HG02970 (cell line): ENCODE data around the gene ZNF132.
A peak's percentile ranks its signal among the peaks of the same experiment; 100 is the strongest.
"Not testable (repeated sequence)": the region's sequence is repeated elsewhere in the genome, so short reads cannot be mapped to it uniquely, and the experiment has no call there.

Experiments used
- ATAC-seq: cut with Tn5 transposase; IDR thresholded peaks from one replicate; pipeline ENCODE4 v1.9.1; 2021; ENCODE audit warnings: mild to moderate bottlenecking, moderate library complexity, moderate number of reproducible peaks; ENCODE audit not compliant: unreplicated experiment, low FRiP score

Gene ZNF132

DNA sequence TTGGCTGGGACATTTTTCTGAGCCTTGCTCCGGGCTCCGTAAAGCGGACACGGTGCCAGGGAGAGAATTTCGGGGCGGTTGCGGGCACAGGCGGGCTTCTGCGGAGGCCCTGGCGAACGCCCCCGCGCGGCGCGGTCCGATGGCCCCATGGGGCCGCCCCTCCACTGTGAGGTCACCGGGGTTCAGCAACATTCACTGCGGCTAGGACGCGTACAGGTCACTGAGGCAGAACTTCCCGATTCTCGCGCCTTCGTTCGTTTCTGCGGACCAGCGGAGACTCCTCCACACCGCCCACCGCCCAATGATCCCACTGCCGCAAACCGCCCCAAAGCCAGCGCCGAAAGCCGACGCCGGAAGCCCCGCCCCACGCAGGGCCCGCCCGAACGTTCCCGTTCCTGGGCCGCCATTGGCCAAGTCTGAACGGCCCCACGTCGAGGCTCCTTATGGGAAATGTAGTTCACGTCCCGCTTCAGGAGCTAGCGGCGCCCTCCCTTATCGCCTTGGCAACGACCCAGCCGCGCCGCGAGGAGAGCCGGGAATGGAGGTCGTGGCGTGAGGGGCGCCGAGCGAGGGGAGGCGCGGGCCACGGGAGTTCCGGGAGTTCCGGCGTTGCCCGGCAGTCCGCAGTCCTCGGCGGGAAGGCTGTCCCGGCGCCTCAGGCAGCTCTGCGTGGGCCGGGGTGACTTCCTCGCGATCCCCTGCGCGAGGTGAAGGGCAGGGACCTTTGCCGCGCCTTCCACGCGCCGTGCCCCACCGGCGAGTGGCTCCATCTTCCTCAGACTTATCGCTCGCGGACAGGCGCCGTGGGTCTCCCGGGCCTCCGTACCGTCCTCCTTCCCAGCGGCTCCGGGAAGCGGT, 31.6 kb downstream of the ZNF132 start, which contains the start of gene ZNF584:
ZNF584 (plus strand) TSS at position 498 of the 858 bp plus-strand sequence. CDS start 499 bp downstream, outside the sequence.
- peak; percentile 93 for ATAC-seq

DNA sequence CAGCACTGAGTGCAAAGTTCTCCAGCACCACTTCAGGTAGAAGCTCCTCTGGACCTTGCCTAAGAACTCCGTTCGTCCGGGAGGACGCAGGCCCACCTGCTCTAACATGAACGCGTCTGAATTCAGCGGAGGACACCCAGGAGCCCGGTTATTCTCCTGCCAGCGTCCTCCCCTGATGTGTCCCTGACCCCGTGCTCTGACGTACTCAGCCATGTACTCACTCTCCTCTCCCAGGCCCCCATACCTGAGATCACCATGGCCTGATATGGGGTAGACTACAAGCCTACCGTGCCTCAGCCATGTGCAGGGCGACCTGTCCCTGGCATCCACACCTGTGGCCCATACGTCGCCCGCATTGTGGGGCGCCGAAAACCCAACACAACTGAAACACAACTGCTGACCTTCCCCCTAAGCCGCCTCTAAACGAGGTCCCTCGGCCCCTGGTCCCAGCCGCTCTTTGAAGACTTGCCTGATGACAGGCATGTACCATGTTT, 32.2 kb downstream of the ZNF132 start:
- no peak for ATAC-seq

DNA sequence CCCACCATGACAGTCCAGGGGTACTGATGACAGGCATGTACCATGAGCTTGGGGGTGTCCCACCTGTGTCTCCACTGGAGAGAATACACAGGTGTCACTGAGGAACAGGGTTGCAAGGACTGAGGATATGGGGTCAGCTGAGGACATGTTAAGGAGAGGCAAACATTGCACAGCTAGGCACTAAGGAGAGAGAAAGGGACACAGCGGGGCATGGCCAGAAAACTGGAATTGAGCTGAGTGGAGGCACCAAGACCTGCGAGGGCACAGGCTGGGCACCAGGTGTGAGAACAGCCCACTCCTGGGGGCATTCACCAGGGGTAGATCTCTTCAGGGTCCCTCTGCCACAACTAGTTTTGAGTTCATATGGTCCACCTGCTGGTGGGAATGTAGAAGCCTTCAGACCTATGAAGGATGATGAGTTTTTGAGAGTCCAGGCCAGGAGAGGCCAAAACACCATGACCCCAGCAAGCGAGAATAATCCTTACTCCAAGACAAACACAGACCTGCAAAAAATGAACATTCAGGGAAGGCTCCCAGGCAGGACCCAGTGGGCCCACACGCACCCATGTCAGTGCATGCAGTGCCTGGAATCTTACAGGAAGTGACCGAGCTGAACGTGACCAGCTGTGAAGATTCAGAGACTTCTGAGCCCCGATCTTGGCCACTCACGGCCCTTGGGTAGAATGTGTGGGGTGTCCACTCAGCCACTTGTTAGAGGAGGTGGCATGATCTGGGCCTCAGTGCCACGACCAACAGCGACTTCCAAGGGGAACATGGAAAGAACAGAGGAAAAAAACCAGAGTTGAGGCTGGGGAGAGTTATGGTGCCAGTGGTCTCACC, 32.9 kb downstream of the ZNF132 start:
- no peak for ATAC-seq

DNA sequence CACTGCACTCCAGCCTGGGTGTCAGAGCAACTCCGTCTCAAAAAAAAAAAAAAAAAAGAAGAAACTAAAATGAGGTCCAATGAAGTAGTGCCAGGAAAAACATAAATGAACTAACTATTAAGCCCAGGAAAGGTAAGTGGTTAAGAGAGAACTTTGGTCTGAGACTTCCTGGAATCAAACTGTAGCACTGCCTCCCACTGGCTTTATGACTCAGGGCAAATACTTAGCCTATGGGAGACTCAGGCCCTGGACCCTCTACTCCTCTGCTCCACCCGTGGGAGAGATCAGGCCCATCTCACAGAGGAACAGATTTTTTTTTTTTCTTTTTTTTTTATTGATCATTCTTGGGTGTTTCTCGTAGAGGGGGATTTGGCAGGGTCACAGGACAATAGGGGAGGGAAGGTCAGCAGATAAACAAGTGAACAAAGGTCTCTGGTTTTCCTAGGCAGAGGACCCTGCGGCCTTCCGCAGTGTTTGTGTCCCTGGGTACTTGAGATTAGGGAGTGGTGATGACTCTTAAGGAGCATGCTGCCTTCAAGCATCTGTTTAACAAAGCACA, 36.0 kb downstream of the ZNF132 start:
- ATAC-seq = not testable (repeated sequence)

DNA sequence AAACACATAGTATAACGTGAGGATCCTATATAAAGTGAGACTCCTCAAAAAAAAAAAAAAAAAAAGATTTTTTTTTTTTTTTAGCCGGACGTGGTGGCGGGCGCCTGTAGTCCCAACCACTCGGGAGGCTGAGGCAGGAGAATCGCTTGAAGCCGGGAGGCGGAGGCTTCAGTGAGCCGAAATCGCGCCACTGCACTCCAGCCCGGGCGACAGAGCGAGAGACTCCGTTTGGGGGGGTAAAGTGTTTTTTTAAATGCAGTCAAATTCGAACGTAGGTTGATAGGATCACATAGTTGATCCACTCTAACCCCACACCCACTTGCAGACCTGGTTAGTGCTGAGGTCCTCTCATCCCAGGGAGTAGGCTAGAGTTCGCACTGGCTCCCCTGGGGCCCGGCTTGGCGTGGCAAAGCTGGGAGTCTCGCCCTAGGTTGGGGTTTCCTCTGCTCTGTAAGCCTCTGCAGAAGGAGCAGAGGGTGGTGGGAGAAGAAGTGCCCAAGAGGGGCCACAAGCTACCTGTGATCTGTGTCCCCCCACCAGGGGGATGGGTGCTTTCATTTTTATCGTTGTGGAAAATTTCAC, 38.0 kb downstream of the ZNF132 start:
- no peak for ATAC-seq

DNA sequence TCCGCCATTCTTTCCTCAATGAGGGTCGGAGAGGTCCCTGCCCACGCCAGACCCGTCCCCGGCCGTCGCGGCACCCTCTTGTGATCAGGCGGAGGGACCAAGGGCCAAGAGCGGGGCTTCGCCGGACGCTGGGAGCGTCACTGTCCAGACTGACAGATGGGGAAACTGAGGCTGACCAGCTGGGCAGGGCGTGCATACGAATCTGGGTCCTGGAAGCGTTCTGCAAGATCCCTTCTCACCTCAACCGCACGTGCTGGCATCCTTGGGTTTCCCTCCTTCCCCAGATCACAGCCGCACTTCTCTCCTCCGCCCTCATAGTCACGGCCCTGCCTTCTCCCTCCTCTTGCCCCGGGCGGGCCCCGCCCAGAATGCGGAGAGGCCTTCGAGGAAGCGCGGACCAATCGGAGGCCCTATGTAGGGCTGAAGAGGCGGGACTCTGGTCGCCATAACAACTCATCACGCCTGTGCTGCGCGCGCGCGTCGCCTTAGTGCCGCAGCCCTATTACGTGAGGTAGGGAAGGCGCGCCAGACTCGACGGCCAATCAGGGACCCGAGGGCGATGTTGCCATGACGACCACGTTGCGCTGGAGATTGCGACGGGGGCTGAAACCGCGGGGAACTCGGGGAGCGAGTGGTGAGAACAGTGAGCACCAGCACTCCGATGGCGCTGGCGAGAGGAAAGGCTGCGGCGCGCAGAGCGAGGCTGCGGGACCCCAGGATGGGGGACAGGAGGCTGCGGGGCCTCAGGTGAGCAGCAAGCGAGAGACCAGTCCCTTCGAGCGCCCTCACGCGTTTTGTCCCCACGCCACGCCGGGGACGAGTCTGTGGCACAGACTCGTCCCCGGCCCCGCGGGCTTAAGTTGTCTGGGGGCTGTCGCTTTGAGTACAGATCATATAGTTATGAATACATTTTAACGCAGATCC, 38.8 kb downstream of the ZNF132 start:
- ATAC-seq = peak; percentile 98

DNA sequence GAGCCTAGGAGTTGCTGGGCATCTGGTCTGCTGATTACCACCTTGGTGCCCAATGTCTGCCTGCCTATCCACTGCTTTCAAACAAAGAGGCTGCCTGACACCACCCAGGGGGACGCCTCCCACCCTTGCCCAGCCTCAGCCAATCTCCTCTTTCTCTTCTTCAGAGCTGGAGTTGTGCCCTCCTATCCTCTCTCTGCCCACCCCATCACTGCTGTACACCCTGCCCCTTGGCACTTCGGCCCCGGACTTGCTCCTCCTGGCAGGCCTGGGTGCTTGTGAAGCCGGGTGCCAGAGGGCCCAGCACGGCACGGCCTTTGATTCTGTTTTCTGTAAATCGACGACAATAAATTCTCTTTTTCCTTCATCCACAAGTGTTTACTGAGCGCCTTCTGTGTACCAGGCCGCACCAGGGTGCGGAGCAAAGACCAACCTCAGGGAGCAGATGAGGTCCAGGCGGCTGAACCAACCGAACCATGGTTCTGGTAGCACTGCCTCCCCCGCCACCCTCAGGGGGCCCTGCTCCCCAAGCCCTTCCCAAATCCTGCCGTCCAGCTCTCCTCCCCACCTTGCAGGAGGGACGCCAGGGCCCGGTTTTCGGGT, 39.5 kb downstream of the ZNF132 start:
- ATAC-seq = no peak

DNA sequence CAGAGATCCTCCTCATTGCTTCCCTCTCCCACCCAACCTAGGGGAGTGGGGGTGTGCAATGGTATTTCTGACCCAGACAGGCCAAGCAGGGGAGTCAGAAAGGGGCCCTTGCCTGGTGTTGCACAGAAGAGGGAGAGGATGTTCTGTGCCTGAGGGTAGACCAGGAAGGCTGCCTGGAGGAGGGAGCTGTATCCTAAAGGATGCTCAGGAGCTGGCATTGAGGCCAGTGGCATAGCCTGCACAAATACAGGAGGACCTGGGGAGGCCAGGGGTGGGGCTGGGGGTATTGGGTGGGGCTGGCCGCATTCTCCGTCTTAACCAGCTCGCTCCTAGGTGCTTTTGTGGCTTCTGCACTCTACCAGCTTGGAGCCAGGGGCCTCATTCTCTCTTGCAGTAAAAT, 40.0 kb downstream of the ZNF132 start:
- no peak for ATAC-seq

DNA sequence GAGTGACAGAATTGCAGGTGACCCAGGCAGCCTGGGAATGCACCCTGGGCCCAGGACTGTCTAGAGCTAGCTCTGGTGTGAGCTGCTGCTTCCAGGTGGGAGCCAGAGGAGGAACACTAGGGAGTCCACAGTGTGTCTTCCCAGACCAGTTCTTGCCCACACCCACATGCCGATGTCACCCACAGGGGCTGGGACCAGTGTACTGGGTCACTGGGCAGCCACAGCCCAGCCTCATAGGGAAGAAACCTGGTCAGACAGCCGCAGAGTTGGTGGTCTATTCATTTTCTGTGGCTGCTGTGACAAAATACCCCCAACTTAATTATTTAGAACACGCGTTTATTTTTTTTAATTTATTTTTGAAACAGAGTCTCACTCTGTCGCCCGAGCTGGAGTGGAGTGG, 41.4 kb downstream of the ZNF132 start:
- ATAC-seq = no peak

DNA sequence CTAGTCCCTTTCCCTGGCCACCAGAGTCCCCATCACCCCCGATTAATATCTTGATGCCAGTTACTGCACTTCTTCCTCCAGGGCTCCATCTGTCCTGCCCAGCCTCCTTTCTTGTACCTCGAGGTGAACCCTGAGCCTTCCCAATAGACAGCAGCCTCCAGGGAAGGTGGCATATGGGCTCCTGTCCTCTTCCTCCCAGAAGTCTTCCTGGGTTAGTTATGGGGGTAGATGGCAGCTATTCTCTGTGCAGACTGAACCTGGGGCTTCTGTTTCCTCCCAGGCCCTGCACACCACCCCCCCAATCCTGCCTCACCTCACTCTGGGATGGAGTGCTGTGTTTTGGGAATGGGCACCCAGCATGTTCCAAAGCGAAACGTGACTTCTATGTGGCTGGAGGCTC, 41.9 kb downstream of the ZNF132 start:
- no peak for ATAC-seq

DNA sequence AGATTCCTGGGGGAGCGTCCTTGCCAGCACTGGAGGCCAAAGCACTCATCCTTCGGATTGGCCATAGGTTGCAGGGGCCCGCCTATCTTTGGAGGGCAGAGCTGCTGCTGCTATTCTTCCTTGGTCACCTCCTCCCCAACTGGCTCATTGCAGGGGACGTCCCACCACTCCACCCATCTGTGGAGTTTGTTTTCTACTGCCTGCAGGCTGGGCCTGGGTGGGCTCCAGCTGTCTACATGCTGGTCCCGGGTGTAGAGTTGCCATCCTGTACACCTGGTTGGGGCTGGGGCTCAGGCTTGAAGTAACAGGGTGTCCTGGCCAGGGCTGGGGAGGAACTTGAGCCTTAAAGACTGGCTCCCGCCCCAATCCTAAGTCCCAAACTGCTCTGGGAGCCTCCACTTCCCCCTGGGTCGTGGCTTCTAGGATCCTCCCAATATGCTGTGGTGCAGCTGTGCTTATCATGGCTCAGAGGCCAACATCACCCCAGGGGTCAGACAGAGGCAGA, 42.4 kb downstream of the ZNF132 start:
- no peak for ATAC-seq

DNA sequence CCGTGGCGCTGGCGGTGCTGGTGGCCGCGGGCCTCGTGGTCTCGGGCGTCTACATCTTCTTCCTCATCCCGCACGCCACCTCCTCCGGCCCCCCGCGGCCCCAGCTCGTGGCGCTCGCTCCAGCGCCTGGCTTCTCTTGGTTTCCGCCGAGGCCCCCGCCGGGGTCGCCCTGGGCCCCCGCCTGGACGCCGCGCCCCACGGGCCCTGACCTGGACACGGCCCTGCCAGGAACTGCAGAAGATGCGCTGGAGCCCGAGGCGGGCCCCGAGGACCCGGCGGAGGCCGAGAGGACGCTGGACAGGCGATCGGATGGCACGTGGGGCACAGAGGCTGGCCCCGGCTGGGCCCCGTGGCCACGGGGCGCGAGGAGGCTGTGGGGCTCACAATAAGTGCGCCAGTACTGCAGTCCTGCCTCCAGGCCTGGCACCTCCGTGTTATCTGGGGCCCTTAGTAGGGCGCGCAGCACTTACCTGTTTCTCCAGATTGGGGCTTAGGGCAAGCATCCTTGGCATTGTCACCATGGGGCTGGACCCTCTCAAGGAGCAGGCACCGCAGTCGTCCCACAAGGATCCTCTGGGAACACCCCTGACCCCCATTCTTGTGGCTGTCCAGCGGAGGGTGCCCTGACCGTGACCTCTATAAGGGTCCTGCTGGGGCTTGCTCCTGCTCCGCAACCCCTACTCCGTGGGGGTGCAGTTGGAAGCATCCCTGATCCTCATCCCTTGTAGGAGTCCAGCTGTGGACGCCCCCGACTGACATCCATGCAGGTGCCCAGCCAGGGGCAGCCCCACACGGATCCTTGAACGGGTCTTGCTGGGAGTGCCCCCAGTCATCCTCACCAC, 43.0 kb downstream of the ZNF132 start:
- ATAC-seq = no peak

DNA sequence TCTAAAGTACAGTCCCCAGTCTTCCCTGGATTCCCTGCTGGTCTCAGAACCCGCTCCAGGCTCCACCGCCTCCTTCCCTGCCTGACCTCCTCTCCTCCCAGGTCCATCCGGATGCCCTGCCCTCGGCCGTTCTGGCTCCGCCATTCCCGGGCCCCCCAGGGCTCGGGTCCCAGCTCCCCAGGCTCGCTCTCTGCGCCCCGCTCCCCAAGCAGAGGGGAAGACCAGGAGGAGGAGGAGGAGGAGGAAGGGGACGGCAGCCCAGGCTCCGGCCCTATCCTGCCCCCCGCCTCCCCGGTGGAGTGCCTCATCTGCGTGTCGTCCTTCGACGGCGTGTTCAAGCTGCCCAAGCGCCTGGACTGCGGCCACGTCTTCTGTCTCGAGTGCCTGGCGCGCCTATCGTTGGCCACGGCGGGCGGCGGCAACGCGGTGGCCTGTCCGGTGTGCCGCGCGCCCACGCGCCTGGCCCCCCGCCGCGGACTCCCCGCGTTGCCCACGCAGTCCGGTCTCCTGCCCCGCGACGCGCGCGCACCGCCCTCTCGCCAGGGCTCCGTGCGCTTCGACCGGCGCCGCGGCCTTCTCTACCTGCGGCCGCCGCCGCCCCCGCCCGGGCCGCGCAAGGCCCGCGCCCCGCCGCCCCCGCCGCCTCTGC, 43.9 kb downstream of the ZNF132 start:
- ATAC-seq = no peak

DNA sequence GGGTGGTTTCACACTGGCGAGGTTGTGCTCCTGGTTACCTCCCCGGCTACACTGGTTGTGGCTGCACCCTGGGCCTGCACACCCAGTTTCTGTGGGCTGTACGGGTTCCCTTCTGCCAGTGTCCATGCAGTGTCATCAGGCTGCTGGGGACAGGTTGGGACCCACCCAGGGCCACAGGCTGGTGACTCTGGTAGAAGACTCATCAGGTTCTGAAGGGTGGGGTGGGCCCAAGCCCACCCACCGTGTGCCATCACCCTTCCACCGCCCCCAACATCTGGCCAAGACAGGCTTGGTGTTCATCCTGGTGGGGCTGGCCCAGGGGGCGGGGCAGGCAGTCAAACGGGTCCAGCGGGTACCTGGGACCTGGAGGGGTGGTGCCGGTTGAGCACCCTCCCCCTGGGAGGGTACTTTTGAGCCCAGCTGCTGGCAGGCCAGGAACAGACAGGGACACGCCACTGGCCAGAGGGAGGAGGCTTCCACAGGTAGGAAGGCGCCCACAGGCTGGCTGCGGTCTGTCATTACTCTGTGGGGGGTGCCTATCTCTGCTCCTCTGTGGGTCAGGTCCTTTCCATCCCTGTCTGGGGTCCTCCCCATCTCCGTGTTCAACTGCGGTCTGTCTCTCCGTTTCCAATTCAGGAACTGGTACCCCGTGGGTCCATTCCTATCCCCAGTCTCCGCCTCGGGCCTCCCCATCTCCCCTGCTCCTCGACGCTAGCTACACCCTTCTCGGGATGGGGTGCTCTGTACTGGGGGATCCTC, 44.6 kb downstream of the ZNF132 start, which contains the start of gene RNF225:
RNF225 (plus strand) TSS at position 437 of the 759 bp plus-strand sequence. CDS start 434 bp downstream, outside the sequence.
- ATAC-seq = no peak

DNA sequence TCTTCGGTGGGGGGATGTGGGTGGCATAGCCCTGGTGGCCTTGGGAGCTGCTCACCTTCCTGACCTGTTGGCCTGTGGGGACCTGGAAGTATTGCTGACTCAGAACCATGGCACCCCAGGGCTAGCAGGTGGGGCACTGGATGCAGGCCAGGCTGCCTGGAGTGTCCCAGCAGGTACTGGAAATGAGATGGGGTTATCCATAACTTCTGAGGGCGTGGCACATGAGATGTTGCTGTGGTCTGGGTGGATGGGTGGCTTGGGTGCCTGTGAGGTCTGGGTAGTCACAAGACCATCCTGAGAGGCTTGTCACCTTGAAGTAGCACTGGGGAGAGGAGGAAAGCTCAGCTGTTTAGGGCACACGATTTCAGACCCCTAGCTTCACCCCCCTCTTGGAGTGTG, 45.1 kb downstream of the ZNF132 start:
- ATAC-seq = no peak

DNA sequence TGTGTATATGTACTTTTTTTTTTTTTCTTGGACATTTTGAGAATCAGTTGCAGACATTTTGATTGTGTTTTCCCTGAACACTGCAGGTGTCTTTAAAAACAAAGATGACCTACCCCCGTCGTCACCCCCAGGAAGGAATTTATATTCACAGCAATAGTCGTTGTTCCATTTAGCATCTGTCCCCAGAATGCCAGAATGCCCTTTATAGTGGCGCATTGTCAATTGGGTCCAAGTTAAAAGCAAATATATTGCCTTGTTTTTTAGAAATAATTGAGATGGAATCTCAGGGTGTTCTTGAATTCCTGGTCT, 46.3 kb downstream of the ZNF132 start:
- ATAC-seq = no peak
